Measurements from ENCODE around the gene SMIM10. TPM values are rescaled to one million over a fixed set of nuclear protein-coding genes. Genes with fewer than 3 reads are reported as not detected.
"Not testable (repeated sequence)": the region's sequence is repeated elsewhere in the genome, so short reads cannot be mapped to it uniquely, and the experiment has no call there.

Gene SMIM10
- 3.2 and 3.3 TPM in 2 replicates for total RNA-seq
- long read RNA-seq, partial matches to known transcripts: 0 of 4 reads
- long read RNA-seq, other reads (novel, unspliced or antisense): 0 of 4 reads

GRCh38 chrX:134990801-134991481, at the start of gene SMIM10:
SMIM10 (plus strand) TSS chrX:134990991; CDS start chrX:134991096, 105 bp downstream.
- Mint-ChIP-seq H3K27me3 (ENCODE audit: unreplicated experiment) (no peaks in the 10 kb centered on the region), H3K4me3 (ENCODE audit: unreplicated experiment) (peak within 1 kb of the TSS; percentile 72), H3K36me3 (ENCODE audit: unreplicated experiment) (no peaks in the 10 kb centered on the region), H3K4me1 (ENCODE audit: unreplicated experiment) (peaks cover 22% of the 10 kb centered on the region), H3K27ac (ENCODE audit: unreplicated experiment) (peak within 1 kb of the TSS; percentile 78), H3K9me3 (ENCODE audit: unreplicated experiment) (peaks cover 11% of the 10 kb centered on the region)
- DNase-seq (ENCODE audit: extremely low spot score, unreplicated experiment): peak; percentile 89
- TF ChIP-seq CTCF (IDR thresholded peaks at IDR 0.05): no peak

- not testable (repeated sequence) for H3K36me3 Mint-ChIP-seq (ENCODE audit: unreplicated experiment); H3K4me3 Mint-ChIP-seq (ENCODE audit: unreplicated experiment); DNase-seq (ENCODE audit: extremely low spot score, unreplicated experiment); H3K27me3 Mint-ChIP-seq (ENCODE audit: unreplicated experiment); H3K9me3 Mint-ChIP-seq (ENCODE audit: unreplicated experiment); H3K4me1 Mint-ChIP-seq (ENCODE audit: unreplicated experiment); H3K27ac Mint-ChIP-seq (ENCODE audit: unreplicated experiment)
Observed at GRCh38 chrX:134946364-134946763, 44.4 kb upstream of the SMIM10 start.

DNA sequence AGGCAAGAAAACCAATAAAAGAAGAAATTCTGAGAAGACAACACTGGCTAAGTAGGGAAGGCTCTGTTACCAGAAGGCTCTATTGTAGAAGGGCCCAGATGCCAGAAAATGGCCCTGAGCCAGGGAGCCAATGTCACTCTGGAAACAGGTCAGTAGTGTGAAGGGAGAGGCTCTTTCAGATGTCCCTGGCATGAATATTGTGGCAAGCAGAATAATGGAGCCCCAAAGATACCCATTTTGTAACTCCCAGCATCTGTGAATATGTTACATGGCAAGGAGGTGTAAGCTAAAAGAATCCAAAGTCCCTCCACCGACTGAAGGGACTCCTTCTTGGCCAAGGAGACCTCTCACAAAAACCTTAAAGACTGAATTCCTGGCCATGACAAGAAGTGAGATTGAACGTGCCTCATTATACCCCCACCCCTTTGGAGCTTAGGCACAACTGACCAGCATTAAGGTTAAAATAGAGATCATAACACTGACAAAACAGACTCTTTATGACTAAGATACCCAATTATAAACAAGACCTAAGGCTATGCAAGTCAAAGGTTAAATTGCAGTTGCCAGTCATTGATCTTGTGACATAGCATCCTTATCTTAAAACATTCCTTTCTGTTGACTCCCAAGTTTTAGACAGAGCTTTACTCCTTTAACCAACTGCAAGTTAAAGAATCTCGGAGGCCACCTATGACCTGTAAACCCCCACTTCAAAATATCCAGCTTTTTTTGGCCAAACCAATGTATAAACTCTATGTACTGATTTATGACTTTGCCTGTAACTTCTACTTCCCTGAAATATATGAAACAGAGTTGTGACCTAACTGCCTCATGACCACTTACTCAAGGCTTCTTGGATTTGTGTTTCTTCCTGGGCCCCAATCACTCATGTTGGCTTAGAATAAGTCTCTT, 42.2 kb upstream of the SMIM10 start:
- no peak for DNase-seq (ENCODE audit: extremely low spot score, unreplicated experiment)
- Mint-ChIP-seq H3K4me1 (ENCODE audit: unreplicated experiment) (no peaks in the 10 kb centered on the region), H3K27ac (ENCODE audit: unreplicated experiment) (no peak overlapping the region), H3K27me3 (ENCODE audit: unreplicated experiment) (no peaks in the 10 kb centered on the region), H3K4me3 (ENCODE audit: unreplicated experiment) (no peak overlapping the region), H3K9me3 (ENCODE audit: unreplicated experiment) (peaks cover 7% of the 10 kb centered on the region), H3K36me3 (ENCODE audit: unreplicated experiment) (no peaks in the 10 kb centered on the region)
- TF ChIP-seq CTCF (IDR thresholded peaks at IDR 0.05): no peak

DNA sequence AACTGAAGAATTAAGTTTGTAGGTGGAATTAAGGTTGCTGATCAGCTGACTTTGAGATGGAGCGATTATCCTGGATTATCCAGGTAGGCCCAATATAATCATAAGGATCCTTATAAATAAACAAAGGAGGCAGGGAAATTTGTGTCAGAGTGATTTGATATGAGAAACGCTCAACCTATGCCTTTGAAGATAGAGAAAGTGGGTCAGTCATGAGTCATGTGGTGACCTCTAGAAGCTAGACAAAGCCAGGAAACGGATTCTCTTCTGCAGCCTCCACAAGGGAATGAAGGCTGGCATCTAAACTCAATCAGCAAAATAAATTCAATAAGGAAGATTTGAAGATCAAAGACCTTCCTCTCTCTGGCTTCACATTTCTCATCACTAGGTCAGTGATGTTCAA, 41.5 kb upstream of the SMIM10 start:
- Mint-ChIP-seq H3K36me3 (ENCODE audit: unreplicated experiment) (no peaks in the 10 kb centered on the region), H3K4me3 (ENCODE audit: unreplicated experiment) (no peak overlapping the region)

DNA sequence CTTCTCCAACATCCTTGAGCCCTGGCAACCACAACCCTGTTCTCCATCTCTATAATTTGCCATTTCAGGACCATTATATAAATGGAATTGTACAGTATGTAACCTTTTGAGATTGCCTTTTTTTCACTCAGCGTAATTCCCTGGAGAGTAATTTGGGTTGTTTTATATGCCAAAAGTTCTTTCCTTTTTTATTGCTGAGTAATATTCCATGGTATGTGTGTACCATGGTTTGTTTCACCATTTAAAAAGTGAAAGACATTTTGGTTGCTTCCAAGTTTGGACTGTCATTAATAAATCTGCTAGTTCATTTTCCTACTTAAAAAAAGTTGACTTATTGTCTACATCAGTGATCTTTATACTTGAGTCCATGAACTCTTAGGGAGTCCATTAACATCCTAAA, 33.0 kb upstream of the SMIM10 start:
- Mint-ChIP-seq H3K9me3 (ENCODE audit: unreplicated experiment) (peaks cover 1% of the 10 kb centered on the region), H3K4me3 (ENCODE audit: unreplicated experiment) (no peak overlapping the region), H3K36me3 (ENCODE audit: unreplicated experiment) (no peaks in the 10 kb centered on the region), H3K27ac (ENCODE audit: unreplicated experiment) (no peak overlapping the region), H3K4me1 (ENCODE audit: unreplicated experiment) (no peaks in the 10 kb centered on the region), H3K27me3 (ENCODE audit: unreplicated experiment) (no peaks in the 10 kb centered on the region)
- no peak for TF ChIP-seq CTCF (IDR thresholded peaks at IDR 0.05)
- DNase-seq (ENCODE audit: extremely low spot score, unreplicated experiment): no peak

More for the DNA sequence above, 41.5 kb upstream of the SMIM10 start:
- DNase-seq (ENCODE audit: extremely low spot score, unreplicated experiment): no peak
- Mint-ChIP-seq H3K27ac (ENCODE audit: unreplicated experiment) (no peak overlapping the region), H3K4me1 (ENCODE audit: unreplicated experiment) (no peaks in the 10 kb centered on the region), H3K27me3 (ENCODE audit: unreplicated experiment) (no peaks in the 10 kb centered on the region), H3K9me3 (ENCODE audit: unreplicated experiment) (peaks cover 2% of the 10 kb centered on the region)
- TF ChIP-seq CTCF (IDR thresholded peaks at IDR 0.05): no peak

DNA sequence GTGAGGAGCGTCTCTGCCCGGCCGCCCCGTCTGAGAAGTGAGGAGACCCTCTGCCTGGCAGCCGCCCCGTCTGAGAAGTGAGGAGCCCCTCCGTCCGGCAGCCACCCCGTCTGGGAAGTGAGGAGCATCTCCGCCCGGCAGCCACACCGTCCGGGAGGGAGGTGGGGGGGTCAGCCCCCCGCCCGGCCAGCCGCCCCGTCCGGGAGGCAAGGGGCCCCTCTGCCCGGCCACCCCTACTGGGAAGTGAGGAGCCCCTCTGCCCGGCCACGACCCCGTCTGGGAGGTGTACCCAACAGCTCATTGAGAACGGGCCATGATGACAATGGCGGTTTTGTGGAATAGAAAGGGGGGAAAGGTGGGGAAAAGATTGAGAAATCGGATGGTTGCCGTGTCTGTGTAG, 30.4 kb upstream of the SMIM10 start:
- not testable (repeated sequence) for DNase-seq (ENCODE audit: extremely low spot score, unreplicated experiment); H3K27ac Mint-ChIP-seq (ENCODE audit: unreplicated experiment); H3K36me3 Mint-ChIP-seq (ENCODE audit: unreplicated experiment); H3K27me3 Mint-ChIP-seq (ENCODE audit: unreplicated experiment); H3K4me3 Mint-ChIP-seq (ENCODE audit: unreplicated experiment); H3K9me3 Mint-ChIP-seq (ENCODE audit: unreplicated experiment); H3K4me1 Mint-ChIP-seq (ENCODE audit: unreplicated experiment)
